Pons (tissue), 1 donor: Measurements from ENCODE around the gene ZCCHC7.
"Not testable (repeated sequence)": the region's sequence is repeated elsewhere in the genome, so short reads cannot be mapped to it uniquely, and the experiment has no call there.

ENCODE experiments used
- DNase-seq: peaks from one replicate; pipeline ENCODE4 v3.0.0-alpha.2; 2016; ENCODE audit warnings: low spot score

The ZCCHC7 gene

DNA sequence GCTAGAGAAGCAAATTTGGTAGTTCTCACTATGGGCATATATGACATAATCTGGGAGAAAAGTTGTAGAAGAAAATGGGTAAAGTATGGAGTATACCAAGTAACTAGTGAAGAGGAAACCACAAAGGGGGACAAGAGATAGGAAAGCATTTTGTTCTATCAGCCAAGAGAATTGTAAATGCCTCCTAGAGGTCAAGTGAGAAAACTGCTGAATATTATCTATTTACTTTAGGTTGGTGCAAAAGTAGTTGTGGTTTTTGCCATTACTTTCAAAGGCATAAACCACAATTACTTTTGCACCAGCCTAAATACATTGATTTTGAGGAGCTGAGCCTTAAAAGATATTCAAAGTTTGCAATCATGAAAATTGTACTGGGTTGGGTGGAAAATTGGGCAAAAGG is 175.4 kb downstream of the ZCCHC7 start:
- no peak for DNase-seq

- no peak for DNase-seq
These were observed 177.2 kb downstream of the ZCCHC7 start for GRCh38 chr9:37297592-37297991.

- DNase-seq, result no peak
These were observed 180.2 kb downstream of the ZCCHC7 start for GRCh38 chr9:37300620-37301019.

DNA sequence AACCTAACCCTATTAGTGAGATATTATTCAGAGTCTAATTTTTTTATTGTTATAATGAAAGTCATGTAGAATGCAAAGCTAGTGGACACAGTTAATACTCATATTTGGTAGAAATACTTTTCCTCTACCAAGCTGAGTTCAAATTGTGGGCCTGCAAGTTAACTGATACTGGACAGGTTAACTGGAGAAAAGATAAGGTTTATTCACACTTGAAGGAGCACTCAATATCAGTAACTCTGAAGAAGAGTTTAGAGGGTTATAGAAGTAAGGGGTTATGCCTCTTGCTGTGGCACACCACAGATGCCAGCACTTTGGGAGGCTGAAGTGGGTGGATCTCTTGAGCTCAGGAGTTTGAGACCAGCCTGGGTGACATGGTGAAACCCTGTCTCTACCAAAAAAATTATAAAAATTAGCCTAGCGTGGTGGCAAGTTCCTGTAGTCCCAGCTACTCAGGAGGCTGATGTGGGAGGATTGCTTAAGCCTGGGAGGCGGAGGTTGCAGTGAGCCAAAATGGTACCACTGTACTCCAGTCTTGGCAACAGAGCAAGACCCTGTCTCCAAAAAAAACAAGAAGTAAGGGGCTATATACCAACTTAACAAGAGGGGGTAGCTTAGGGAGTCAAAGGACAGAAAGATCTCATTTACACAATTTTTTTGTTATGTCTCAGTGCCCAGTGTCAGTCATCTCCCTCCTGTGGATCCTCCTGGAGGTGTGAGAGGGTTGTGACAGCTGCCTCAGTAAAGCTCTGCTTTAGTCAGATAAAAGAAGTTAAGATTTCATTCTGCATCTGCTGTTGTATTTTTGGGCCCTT is 180.9 kb downstream of the ZCCHC7 start:
- no peak for DNase-seq

DNA sequence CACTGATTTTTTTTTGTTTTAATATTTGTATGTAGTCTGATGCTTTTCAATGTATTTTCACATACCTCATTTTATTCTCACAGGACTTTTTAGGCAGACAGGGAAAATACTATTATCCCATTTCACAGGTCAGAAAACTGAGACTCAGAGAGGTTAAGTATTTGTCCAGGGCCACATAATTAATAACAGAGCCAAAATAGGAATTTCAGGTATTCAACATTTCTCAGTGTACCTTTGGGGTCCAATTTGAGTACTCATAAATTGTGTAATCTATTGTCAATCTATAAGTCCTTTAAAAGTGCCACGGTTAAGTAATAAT is 181.4 kb downstream of the ZCCHC7 start:
- no peak for DNase-seq

DNA sequence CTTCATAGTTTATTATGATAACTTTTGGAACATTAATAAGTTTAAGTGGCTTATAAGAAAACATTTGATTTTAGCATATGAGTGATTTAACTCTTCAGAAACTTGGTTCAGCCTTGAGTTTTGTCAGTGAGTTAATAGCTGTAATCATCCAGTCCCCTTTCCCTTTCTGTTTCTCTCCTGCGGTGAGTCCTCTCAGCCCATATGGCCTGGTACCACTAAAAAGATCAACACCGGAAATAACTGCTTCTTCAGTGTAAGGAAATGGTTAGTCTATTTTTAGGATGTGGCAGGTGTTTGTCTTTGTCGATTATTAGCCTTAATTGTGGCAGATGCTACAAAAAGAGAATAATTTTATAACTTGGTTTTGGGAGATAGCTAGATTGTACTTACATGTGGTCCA is 181.9 kb downstream of the ZCCHC7 start:
- no peak for DNase-seq

- DNase-seq, result not testable (repeated sequence)
These were observed 182.9 kb downstream of the ZCCHC7 start for GRCh38 chr9:37303272-37303671.

DNA sequence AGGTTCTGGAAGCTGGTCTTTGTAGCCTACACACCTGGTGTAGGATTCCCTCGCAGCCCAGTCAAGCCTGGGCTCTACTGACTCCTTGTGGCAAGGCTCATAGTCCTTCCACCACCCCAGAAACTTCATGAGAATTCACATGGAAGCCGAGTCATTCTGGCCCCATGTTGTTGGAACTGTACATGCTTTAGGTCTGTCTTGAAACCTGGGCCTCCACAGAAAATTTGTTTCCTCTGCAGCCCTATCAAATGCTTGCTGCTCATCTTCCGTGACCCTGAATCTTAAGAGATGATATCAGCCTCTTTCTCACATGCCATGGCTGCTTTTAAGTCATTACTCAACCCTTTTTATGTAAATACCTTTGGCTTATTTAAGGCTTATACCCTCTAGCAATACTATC is 188.8 kb downstream of the ZCCHC7 start:
- no peak for DNase-seq

DNA sequence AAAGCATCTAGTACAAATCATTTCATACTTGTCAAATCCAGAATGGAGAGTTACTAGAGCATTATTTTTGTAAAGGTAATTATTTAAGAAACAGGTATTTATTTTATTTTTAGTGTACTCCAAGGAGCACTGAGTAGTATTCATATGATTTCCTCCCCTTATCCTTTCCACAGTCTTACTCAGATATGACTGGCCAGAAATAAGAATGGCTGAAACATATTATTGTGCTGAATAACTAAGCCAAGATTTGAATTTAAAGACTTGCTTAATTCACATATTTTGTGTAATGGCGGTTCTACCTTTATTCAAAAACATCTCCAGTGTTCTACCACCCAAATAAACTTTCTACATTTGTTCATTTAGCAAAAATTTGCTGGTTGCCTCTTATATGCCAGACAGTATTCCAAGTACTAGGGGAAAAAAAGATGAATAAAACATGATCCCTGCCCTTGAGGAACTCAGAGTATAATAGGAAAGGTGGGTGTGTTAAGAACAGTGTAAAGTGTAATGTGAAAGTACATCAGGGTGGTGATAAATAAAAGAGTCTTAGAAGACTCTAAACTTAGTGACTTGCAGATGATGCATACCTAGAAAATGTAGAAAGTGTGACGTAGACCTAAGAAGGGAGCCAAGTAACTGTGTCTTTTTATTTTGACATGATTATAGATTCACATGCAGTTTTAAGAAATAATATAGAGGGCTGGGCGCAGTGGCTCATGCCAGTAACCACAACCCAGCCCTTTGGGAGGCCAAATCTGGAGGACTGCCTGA is 191.7 kb downstream of the ZCCHC7 start:
- DNase-seq, result no peak

DNA sequence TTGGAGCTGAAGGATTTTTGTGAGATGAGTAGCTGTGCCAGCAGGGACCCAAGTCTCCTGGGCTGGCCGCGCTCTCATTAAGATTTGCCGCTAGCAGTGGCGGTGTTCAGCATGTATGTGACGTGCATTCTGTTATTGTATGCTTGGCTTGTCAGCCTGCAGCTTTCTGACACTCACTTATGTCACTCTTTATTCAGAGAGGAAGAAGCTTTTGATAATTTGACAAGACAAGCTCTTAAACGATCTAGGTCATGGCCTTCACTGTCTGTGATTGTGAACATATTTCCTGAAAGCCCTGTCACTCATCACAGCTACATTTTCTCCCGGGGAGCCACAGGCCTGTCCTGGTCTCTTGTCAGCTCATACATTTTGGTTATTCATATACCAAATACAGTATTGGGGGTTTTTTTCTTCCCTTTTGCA is 203.9 kb downstream of the ZCCHC7 start:
- peak; percentile 11 for DNase-seq

GRCh38 chr9:37324691-37325490 is 204.5 kb downstream of the ZCCHC7 start:
- peak; percentile 24 for DNase-seq

DNA sequence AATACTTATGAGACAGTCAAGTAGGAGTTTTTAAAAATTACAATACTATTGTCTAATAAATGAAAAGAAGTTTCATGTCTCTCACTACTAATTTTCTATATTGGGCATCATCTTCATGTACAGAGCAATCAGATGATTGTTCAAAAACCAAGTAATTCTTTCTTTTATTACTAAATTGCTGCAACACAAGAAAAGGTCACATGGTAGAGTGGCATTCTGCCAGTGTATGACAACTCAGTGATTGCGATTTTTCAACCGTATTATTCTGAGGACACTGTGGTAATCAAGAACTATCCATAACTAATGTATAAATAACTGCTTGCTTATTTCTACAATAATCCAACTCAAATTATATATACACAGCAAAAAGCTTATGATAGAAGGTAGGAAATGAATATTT is 205.4 kb downstream of the ZCCHC7 start:
- DNase-seq, result no peak

- DNase-seq, result no peak
These were observed 207.2 kb downstream of the ZCCHC7 start for GRCh38 chr9:37327553-37327952.

DNA sequence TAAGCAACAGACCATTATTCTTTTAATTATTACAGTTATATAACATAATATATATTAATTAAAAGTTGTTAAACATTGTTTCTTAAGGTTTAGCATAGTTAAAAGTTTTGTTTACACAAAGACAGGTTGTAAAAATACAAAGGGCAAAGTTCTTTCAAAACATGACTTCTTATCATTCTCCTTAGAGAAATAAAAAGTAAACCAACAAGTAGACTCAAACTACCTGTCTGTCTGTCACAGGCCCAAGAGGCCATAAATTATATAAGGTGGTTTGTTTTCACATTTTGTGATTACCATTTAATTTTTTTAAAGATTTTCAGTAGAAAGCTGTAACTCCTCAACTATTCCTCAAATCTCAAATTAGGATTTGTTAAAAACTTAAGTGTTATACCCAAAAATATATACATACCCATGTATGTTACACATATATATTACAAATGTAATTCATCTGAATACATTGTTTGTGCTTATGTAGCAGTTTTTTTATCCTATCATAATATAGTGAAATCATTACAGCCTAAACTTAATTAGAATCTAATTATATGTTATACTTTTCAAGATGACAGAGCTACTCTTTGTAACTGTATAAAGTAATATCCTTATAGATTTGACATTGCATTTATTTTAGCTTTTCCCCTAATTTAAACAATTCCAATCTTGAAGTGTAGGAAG is 208.3 kb downstream of the ZCCHC7 start:
- no peak for DNase-seq

DNA sequence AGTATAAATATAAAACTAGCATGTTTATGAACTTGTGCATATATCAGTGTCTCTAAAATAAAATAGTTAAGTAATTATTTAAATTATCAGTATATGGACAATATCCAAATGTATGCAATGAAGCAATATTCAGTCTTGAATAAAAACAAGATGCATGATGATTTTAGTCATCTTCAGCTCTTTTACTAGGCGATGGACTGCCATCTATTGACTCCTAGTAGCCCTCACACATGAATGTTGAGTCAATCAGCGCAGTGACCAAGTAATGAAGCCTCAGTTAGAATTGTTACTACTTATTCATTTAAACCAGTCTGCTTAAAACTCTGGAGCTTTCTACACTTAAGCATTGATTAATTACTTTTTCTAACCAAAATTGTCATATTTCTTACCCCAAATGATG is 209.2 kb downstream of the ZCCHC7 start:
- peak; percentile 67 for DNase-seq

DNA sequence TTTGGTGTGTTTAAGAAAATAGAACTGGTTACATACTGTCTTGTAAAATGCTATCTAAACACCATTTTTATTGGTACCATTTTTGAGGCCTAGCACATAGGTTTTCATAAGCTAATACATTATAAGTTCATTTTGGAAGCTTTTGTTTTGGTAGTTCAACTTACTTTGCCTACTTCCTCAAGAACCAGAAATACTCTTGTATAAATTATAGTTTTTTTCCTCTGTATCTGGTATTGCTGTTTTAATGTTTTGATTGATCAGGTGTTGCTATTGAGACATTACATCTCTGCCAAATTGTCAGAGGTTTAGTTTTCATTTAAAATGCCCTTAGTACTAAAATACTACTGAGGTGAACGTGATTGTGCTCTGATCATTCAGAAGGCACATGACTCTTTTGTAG is 211.5 kb downstream of the ZCCHC7 start:
- DNase-seq, result no peak

- DNase-seq, result no peak
These were observed 212.2 kb downstream of the ZCCHC7 start for GRCh38 chr9:37332578-37332977.

- DNase-seq, result no peak
These were observed 212.9 kb downstream of the ZCCHC7 start for GRCh38 chr9:37333288-37333687.

DNA sequence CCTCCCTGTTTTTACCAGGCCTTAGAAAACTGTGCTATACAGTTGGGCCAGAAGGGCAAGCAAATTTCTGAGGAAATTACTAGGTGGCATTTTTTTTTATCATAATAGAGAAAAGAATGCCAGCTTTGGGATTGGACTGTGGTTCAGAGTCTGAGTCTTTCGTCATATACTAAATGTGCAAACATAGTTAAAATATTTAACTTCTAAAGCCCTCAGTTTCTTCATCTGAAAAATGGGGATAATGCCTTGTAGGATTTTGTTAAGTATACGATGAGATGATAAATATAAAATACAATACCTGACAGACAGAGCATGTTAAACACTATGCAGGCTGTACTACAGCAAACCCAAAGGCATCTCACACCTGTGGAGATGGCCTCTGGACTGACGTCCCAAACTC is 214.9 kb downstream of the ZCCHC7 start:
- DNase-seq, result no peak

DNA sequence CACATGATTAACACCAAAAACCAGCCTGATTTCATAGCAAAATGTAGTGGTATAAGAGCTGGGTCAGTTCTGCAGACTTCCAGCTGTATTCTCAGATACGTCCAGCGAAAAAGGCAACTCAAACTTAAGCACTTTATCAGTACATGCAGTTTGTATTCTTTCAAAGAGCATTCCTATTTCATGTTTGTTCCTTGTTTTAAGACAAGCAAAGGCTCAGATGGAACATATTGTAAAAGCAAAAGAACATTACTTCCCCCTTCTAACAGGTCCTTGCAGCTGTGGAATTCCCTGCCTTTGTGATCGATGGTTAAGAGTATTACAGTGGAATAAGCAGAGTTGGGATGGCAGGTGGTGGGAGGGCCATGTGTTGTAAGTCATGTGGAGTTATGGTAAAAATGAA is 215.8 kb downstream of the ZCCHC7 start:
- no peak for DNase-seq

DNA sequence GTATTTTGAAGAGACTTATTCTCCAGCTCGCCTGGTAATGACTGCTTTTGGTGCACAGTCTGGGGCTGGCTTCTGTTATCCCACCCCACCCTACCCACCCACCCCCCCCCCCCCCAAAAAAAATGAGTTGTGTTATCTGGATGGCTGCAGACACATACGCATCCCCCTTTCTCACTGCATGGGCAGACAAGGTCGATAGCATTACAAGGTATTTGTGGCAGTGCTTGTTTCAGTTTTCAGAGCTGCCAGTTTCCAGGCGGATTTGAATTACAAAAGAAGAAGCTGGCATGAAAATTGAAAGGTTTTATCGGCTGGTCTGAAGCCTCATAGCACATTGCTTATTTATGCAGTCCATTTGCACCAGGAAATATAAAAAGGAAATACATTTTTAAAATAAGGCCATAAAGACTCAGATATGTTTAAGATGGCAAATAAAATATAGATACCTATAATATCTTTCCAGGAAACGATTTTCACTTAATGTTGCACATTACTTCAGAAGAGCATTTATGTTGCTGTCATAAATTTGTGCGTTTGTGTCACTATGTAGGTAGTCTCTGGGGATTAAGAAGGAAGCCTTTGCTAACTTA is 217.0 kb downstream of the ZCCHC7 start:
- DNase-seq, result no peak

GRCh38 chr9:37338218-37338617 is 217.8 kb downstream of the ZCCHC7 start:
- DNase-seq, result no peak
